HEK293 (cell line): ENCODE measurements around the gene DOCK3.

Experiments used
- ZNF529 ChIP-seq: fragments of 450-650 bp; formaldehyde crosslinking; IDR thresholded peaks from 2 replicates; pipeline ENCODE4 v1.5.1; 2017; ENCODE audit warnings: missing genetic modification characterization, missing biosample characterization; ENCODE audit not compliant: insufficient replicate concordance
- TF ChIP-seq, protein P1 (sequence below): fragments of 450-650 bp; formaldehyde crosslinking; IDR thresholded peaks from 2 replicates; pipeline ENCODE4 v1.5.1; 2016; ENCODE audit warnings: missing biosample characterization, missing genetic modification characterization

DNA sequence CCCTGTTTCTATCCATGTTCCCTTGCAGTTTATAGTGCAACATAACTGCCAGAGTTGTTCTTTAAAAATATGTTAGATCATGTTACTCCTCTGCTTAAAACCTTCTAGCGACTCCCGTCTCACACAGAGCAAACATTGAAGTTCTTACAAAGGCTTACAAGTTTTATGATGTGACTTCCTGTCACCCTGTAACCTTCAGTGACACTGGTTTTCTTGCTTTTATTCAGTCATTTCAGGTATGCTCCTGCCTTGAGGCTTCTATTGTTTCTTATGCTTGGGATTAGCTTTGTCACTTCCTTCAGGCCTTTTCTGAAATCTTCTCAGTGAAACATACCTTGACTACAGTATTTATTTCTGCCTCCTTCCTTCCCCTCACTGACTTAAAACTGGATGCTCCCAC lies 252.1 kb downstream of the DOCK3 start:
- TF ChIP-seq ZNF529 = no peak
- TF ChIP-seq, protein P1, sequence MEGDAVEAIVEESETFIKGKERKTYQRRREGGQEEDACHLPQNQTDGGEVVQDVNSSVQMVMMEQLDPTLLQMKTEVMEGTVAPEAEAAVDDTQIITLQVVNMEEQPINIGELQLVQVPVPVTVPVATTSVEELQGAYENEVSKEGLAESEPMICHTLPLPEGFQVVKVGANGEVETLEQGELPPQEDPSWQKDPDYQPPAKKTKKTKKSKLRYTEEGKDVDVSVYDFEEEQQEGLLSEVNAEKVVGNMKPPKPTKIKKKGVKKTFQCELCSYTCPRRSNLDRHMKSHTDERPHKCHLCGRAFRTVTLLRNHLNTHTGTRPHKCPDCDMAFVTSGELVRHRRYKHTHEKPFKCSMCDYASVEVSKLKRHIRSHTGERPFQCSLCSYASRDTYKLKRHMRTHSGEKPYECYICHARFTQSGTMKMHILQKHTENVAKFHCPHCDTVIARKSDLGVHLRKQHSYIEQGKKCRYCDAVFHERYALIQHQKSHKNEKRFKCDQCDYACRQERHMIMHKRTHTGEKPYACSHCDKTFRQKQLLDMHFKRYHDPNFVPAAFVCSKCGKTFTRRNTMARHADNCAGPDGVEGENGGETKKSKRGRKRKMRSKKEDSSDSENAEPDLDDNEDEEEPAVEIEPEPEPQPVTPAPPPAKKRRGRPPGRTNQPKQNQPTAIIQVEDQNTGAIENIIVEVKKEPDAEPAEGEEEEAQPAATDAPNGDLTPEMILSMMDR = no peak
